IPS-18a (cell line): ENCODE data around the gene OPCML.
A peak's percentile ranks its signal among the peaks of the same experiment; 100 is the strongest.

Experiments used
- H3K27ac ChIP-seq: one replicate; pipeline ENCODE4 v1.5.1; 2013; ENCODE audit warnings: low read length
- H3K27me3 ChIP-seq: one replicate; pipeline ENCODE4 v1.6.1; 2013; ENCODE audit warnings: mild to moderate bottlenecking, low read length; ENCODE audit not compliant: control insufficient read depth, insufficient read depth
- H3K36me3 ChIP-seq: one replicate; pipeline ENCODE4 v1.6.1; 2013; ENCODE audit warnings: low read depth, low read length; ENCODE audit not compliant: control insufficient read depth
- H3K4me1 ChIP-seq: one replicate; pipeline ENCODE4 v1.6.1; 2013; ENCODE audit warnings: low read depth, low read length; ENCODE audit not compliant: control insufficient read depth
- H3K4me3 ChIP-seq: one replicate; pipeline ENCODE4 v1.5.1; 2013; ENCODE audit warnings: low read length
- H3K9ac ChIP-seq: one replicate; pipeline ENCODE4 v1.6.1; 2013; ENCODE audit warnings: mild to moderate bottlenecking, low read length, moderate library complexity
- H3K9me3 ChIP-seq: one replicate; pipeline ENCODE4 v1.6.1; 2013; ENCODE audit warnings: low read depth, low read length; ENCODE audit not compliant: control insufficient read depth

The OPCML gene

DNA sequence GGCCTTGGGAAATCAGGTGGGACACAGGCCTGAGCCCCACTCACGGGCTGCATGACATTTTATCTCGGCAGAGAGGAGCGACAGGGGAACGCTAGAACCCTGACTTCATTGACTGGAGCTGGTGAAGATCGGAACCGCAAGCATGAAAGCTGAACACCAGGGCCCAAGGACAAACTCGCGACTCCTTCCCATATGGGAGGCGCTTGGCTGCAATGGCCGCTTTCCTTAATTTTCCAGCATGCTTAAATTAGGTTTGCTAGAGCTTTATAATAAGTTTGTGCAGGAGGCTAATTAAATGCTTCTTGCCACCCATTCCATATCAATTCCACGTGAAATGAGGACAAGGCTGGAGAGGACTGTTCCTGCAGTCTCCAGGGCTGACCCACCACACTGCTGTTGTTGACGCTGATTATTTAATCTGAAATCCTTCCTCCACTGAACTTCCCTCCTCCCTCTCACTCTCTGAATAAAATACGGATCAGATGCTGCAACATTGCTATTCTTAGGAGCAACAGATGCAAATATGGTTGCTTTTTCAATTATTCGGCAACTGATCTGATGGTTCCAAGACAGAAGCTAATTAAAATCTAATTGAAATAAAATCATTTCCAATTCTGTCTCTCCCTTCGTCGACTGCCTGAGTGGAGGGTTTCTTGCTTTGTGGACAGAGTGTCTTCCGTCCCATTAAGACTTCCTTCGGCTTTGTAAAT is 692.9 kb downstream of the OPCML start:
- H3K27ac ChIP-seq: peak overlapping the region; percentile 13
- no peaks in the 10 kb centered on the region for H3K36me3 ChIP-seq
- H3K9me3 ChIP-seq: no peaks in the 10 kb centered on the region
- H3K4me3 ChIP-seq: no peak overlapping the region
- no peaks in the 10 kb centered on the region for H3K27me3 ChIP-seq
- H3K9ac ChIP-seq: no peak overlapping the region
- H3K4me1 ChIP-seq: peaks cover 16% of the 10 kb centered on the region

DNA sequence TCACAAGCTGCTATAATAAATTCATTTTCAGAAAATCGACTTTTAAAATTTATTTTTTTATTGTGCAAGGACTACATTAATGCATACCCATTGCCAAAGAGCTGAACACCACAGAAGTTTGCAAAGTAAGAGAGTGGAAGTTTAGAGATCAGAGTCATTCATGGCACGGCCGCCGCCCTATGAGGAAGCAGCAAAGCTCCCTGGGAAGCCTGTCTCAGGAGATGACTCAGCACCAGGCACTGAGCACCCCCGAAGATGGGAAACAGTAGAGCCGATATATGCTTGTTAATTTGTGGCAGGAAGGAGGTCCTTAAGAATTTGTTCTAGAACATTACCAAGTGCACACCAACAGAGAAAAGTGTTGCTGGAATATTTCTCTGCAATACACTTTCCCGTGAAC is 693.7 kb downstream of the OPCML start:
- Histone ChIP-seq H3K9me3 (no peaks in the 10 kb centered on the region), H3K27me3 (no peaks in the 10 kb centered on the region), H3K27ac (no peak overlapping the region), H3K4me3 (no peak overlapping the region), H3K4me1 (peaks cover 16% of the 10 kb centered on the region), H3K9ac (no peak overlapping the region), H3K36me3 (no peaks in the 10 kb centered on the region)

DNA sequence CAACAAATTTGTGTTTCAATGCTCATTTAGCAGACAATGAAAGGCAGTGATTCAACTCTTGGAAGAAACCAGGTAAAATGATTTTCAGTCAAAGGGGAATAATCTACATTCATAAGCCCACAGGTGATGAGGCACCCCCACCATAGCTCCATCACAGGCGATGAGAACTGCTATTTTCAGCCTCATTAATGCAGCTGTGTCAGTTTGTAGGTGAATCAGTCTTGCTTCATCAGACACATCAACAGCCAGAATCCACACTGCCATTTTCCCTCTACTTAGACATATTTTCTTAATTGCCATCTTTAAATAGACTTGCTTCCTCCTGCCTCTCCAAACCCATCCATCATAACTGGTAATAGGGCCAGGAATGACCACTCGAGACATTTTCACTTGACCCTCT is 701.0 kb downstream of the OPCML start:
- Histone ChIP-seq H3K36me3 (no peaks in the 10 kb centered on the region), H3K9me3 (no peaks in the 10 kb centered on the region), H3K4me1 (no peaks in the 10 kb centered on the region), H3K4me3 (no peak overlapping the region), H3K27me3 (no peaks in the 10 kb centered on the region), H3K27ac (no peak overlapping the region), H3K9ac (no peak overlapping the region)

- H3K27me3 ChIP-seq: no peaks in the 10 kb centered on the region
- H3K9ac ChIP-seq: no peak overlapping the region
- H3K36me3 ChIP-seq: no peaks in the 10 kb centered on the region
- H3K27ac ChIP-seq: no peak overlapping the region
- no peaks in the 10 kb centered on the region for H3K9me3 ChIP-seq
- H3K4me3 ChIP-seq: no peak overlapping the region
- peaks cover 13% of the 10 kb centered on the region for H3K4me1 ChIP-seq
These were observed 707.7 kb downstream of the OPCML start for GRCh38 chr11:132824642-132825041.

- Histone ChIP-seq H3K4me3 (no peak overlapping the region), H3K9ac (no peak overlapping the region), H3K9me3 (no peaks in the 10 kb centered on the region)
These were observed 710.0 kb downstream of the OPCML start for GRCh38 chr11:132822276-132822675.

GRCh38 chr11:132821499-132821898 is 710.8 kb downstream of the OPCML start:
- Histone ChIP-seq H3K36me3 (no peaks in the 10 kb centered on the region), H3K9ac (no peak overlapping the region), H3K27me3 (no peaks in the 10 kb centered on the region), H3K4me3 (no peak overlapping the region), H3K9me3 (no peaks in the 10 kb centered on the region), H3K4me1 (peaks cover 13% of the 10 kb centered on the region), H3K27ac (no peak overlapping the region)

More at GRCh38 chr11:132822276-132822675, 710.0 kb downstream of the OPCML start:
- Histone ChIP-seq H3K4me1 (peaks cover 13% of the 10 kb centered on the region), H3K27me3 (no peaks in the 10 kb centered on the region), H3K27ac (no peak overlapping the region), H3K36me3 (no peaks in the 10 kb centered on the region)

GRCh38 chr11:132821014-132821413 is 711.3 kb downstream of the OPCML start:
- Histone ChIP-seq H3K9me3 (no peaks in the 10 kb centered on the region), H3K4me3 (no peak overlapping the region), H3K27ac (no peak overlapping the region), H3K9ac (no peak overlapping the region), H3K4me1 (peaks cover 13% of the 10 kb centered on the region), H3K36me3 (no peaks in the 10 kb centered on the region), H3K27me3 (no peaks in the 10 kb centered on the region)

GRCh38 chr11:132818951-132819350 is 713.4 kb downstream of the OPCML start:
- Histone ChIP-seq H3K9me3 (no peaks in the 10 kb centered on the region), H3K4me1 (peaks cover 23% of the 10 kb centered on the region), H3K27ac (no peak overlapping the region), H3K9ac (no peak overlapping the region), H3K36me3 (no peaks in the 10 kb centered on the region), H3K4me3 (no peak overlapping the region), H3K27me3 (no peaks in the 10 kb centered on the region)

GRCh38 chr11:132817387-132817786 is 714.9 kb downstream of the OPCML start:
- no peaks in the 10 kb centered on the region for H3K36me3 ChIP-seq
- no peaks in the 10 kb centered on the region for H3K9me3 ChIP-seq
- no peaks in the 10 kb centered on the region for H3K27me3 ChIP-seq
- H3K4me3 ChIP-seq: no peak overlapping the region
- no peak overlapping the region for H3K27ac ChIP-seq
- no peak overlapping the region for H3K9ac ChIP-seq
- peaks cover 23% of the 10 kb centered on the region for H3K4me1 ChIP-seq

DNA sequence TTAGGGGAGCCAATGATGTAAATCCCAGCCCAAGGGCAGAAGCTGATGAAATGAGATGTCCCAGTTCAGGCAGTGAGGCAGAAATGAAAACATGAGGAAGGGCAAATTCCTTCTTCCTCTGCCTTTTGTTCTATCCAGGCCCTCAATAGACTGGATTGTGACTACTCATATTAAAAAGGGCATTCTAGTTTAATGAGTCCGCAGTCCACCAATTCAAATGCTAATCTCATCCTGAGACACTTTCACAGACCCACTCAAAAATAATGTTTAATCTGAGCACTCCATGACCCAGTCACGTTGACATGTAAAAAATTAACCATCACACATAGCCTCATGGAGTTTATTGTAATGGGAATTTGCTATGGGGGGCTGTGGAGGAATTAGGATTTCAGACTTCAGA is 717.9 kb downstream of the OPCML start:
- no peak overlapping the region for H3K27ac ChIP-seq

GRCh38 chr11:132811649-132812048 is 720.7 kb downstream of the OPCML start:
- no peaks in the 10 kb centered on the region for H3K9me3 ChIP-seq
- H3K27ac ChIP-seq: no peak overlapping the region
- no peak overlapping the region for H3K4me3 ChIP-seq
- H3K36me3 ChIP-seq: no peaks in the 10 kb centered on the region
- no peak overlapping the region for H3K9ac ChIP-seq
- H3K4me1 ChIP-seq: peaks cover 10% of the 10 kb centered on the region
- H3K27me3 ChIP-seq: no peaks in the 10 kb centered on the region

More for the DNA sequence above, 717.9 kb downstream of the OPCML start:
- peaks cover 10% of the 10 kb centered on the region for H3K4me1 ChIP-seq
- H3K9me3 ChIP-seq: no peaks in the 10 kb centered on the region
- H3K36me3 ChIP-seq: no peaks in the 10 kb centered on the region
- H3K27me3 ChIP-seq: no peaks in the 10 kb centered on the region
- no peak overlapping the region for H3K9ac ChIP-seq
- no peak overlapping the region for H3K4me3 ChIP-seq

DNA sequence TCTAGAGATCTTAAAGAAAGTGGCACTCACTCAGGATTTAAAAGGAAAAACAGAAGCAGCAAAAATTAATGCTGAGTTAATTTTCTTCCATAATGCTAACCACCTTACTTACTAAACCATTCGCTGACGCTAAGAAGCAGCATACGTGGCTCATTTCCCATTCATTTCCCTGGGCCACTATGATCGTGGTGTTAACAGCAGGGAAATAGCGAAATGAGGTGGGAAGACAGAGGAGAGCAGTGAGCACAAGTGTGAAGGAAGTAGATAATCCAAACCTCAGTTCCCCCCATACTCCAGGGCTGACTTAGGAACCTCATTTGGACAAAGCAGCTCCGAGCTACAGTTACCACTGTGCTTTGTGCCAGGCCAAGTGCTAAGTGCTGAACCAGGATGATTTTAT is 723.2 kb downstream of the OPCML start:
- Histone ChIP-seq H3K4me3 (no peak overlapping the region), H3K27me3 (no peaks in the 10 kb centered on the region), H3K4me1 (peaks cover 2% of the 10 kb centered on the region), H3K27ac (no peak overlapping the region), H3K9ac (no peak overlapping the region), H3K36me3 (no peaks in the 10 kb centered on the region), H3K9me3 (no peaks in the 10 kb centered on the region)
